ENCODE results near the gene RECQL5. TPM values are rescaled to one million over a fixed set of nuclear protein-coding genes. Genes with fewer than 3 reads are reported as not detected.

Gene RECQL5
- total RNA-seq, 1 donor from 2014 or later = 44.0 TPM

DNA sequence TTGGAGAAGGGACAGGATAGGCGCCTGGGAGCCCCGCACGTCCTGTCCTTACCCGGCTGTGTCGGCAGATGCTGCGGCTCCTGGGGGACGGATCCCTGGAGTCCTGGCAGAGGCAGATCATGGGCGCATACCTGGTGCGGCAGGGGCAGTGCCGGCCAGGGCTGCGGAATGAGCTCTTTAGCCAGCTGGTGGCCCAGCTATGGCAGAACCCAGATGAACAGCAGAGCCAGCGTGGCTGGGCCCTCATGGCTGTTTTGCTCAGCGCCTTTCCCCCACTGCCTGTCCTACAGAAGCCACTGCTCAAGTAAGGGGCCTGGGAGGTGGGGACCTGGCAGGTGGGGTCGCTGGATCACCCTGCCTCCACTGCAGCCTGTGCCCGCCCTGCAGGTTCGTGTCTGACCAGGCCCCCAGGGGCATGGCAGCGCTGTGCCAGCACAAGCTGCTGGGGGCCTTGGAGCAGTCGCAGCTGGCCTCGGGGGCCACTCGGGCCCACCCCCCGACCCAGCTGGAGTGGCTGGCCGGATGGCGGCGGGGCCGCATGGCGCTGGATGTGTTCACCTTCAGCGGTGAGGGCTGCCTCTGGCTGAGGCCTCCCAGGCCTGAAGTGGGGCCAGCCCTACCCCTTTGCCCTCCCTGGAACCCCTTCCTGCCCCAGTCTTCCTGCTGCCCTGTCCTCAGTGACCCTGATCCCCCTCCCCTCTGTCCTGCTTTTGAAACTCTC lies 53.9 kb downstream of the RECQL5 start:
- DNase-seq (ENCODE audit: extremely low spot score in 2 of 2) = no peak
- Histone ChIP-seq H3K4me1 (no peaks in the 10 kb centered on the region), H3K9me3 (no peaks in the 10 kb centered on the region), H3K36me3 (peaks cover 0 to 37% of the 10 kb centered on the region in 2 donors), H3K4me3 (no peak overlapping the region), H3K27me3 (no peaks in the 10 kb centered on the region), H3K27ac (no peak overlapping the region)
- TF ChIP-seq, protein P1, sequence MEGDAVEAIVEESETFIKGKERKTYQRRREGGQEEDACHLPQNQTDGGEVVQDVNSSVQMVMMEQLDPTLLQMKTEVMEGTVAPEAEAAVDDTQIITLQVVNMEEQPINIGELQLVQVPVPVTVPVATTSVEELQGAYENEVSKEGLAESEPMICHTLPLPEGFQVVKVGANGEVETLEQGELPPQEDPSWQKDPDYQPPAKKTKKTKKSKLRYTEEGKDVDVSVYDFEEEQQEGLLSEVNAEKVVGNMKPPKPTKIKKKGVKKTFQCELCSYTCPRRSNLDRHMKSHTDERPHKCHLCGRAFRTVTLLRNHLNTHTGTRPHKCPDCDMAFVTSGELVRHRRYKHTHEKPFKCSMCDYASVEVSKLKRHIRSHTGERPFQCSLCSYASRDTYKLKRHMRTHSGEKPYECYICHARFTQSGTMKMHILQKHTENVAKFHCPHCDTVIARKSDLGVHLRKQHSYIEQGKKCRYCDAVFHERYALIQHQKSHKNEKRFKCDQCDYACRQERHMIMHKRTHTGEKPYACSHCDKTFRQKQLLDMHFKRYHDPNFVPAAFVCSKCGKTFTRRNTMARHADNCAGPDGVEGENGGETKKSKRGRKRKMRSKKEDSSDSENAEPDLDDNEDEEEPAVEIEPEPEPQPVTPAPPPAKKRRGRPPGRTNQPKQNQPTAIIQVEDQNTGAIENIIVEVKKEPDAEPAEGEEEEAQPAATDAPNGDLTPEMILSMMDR (IDR thresholded peaks at IDR 0.05) = no peak
- no peak for TF ChIP-seq POLR2AphosphoS5 (IDR thresholded peaks at IDR 0.05; ENCODE audit: insufficient read depth in 1 of 2, low read depth in 1 of 2)
- no peak for TF ChIP-seq POLR2A (IDR thresholded peaks at IDR 0.05)
- intact Hi-C loops (cut with DNase I) = no loop called here

DNA sequence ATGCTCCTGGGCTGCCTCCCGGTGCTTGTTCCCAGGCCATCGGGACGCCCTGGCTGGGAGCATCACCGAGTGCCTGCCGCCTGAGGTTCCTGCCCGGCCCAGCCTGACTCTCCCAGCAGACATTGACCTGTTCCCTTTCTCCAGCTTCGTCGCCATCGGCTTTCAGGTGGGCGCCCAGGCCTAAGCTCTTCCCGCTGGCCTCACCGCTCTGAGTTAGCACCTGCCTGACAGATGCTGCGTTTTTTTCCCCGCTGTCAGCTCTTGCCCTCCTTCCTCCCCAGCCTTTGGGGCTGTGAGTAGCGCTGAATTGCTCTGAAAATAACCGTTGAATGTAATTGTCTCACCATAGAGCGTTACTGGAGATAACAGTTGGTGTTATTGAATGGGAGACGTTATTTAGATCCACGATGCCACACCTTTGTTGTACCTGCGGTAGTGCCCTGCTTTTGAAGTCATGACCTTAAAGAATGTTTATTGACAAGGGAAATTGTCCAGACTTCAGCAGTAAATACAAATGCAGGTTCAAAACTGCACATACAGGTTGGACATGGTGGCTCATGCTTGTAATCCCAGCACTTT lies 55.0 kb downstream of the RECQL5 start:
- DNase-seq (ENCODE audit: extremely low spot score in 2 of 2) = no peak
- no peaks in the 10 kb centered on the region for H3K4me1 ChIP-seq
- intact Hi-C loops (cut with DNase I) = no loop called here
- no peak overlapping the region for H3K4me3 ChIP-seq
- H3K36me3 ChIP-seq = peaks cover 0 to 27% of the 10 kb centered on the region in 2 donors
- no peaks in the 10 kb centered on the region for H3K27me3 ChIP-seq
- H3K27ac ChIP-seq = no peak overlapping the region
- H3K9me3 ChIP-seq = no peaks in the 10 kb centered on the region
- no peak for TF ChIP-seq POLR2A (IDR thresholded peaks at IDR 0.05)
- no peak for TF ChIP-seq POLR2AphosphoS5 (IDR thresholded peaks at IDR 0.05; ENCODE audit: insufficient read depth in 1 of 2, low read depth in 1 of 2)
- TF ChIP-seq, protein P1 (IDR thresholded peaks at IDR 0.05) = no peak

DNA sequence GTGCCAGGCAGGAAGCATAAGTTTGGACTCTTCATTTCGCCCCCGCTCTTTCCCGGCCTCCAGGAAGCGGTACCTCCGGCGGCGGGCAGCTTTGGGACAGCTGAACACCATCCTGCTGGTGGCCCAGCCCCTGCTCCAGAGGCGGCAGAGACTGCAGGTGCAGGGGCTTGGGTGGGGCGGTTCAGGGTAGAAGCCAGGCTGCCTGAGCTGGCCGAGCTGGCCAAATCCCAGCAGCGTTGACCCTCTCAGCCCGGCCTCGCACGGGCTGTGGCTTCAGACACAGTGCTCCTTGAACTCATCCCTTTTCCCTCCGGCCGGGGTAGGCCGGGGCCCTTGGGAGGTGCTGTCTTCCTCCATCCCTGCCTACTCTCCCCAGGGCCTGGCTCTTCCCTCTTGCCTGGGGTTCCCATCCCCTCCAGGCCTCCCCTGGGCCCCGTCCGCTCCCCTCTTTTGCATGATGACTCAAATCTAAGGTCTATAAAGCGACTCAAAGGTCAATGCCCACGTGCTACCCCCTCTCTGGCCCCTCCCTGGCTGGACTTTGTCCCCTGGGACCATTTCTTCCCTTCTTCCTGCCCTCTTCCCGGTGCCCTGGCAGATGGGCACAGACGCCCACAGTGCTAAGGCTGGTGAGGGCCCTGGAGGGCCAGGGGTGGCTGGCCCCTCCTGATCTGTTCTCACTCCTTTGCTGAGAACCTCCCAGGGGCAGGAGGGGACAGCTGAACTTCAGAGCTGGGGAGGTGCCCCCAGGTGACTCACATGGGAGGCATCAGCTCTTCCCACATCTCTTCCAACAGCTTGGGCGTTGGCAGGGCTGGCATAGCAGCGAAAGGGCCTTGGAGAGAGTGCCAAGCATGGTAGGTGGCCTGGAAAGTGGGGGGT lies 56.6 kb downstream of the RECQL5 start:
- Histone ChIP-seq H3K4me3 (no peak overlapping the region), H3K9me3 (no peaks in the 10 kb centered on the region), H3K27ac (no peak overlapping the region), H3K4me1 (no peaks in the 10 kb centered on the region), H3K27me3 (no peaks in the 10 kb centered on the region), H3K36me3 (peaks cover 0 to 21% of the 10 kb centered on the region in 2 donors)
- no peak for TF ChIP-seq POLR2AphosphoS5 (IDR thresholded peaks at IDR 0.05; ENCODE audit: insufficient read depth in 1 of 2, low read depth in 1 of 2)
- TF ChIP-seq, protein P1 (IDR thresholded peaks at IDR 0.05) = no peak
- no peak for TF ChIP-seq POLR2A (IDR thresholded peaks at IDR 0.05)
- intact Hi-C loops (cut with DNase I) = no loop called here
- no peak for DNase-seq (ENCODE audit: extremely low spot score in 2 of 2)

DNA sequence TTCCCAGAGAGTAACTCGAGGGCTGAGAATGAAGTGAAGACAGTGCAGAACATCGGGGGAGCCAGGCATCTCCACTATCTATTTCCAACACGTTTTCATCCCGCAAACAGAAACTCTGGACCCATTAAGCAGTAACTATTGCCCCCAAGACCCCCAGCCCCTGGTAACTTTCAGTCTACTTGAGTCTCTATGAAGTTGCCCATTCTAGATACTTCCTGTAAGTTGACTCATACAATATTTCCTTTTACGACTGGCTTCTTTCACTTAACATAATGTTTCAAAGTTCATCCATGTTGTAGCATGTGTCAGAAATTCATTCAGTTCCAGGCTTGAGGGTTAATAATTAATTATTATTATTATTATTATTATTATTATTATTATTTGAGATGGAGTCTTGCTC lies 59.9 kb downstream of the RECQL5 start:
- peaks cover 12% of the 10 kb centered on the region for H3K4me1 ChIP-seq
- H3K4me3 ChIP-seq = no peak overlapping the region
- H3K27me3 ChIP-seq = no peaks in the 10 kb centered on the region
- no peaks in the 10 kb centered on the region for H3K9me3 ChIP-seq
- TF ChIP-seq POLR2AphosphoS5 (IDR thresholded peaks at IDR 0.05; ENCODE audit: insufficient read depth in 1 of 2, low read depth in 1 of 2) = no peak
- TF ChIP-seq, protein P1 (IDR thresholded peaks at IDR 0.05) = no peak
- TF ChIP-seq POLR2A (IDR thresholded peaks at IDR 0.05) = no peak
- no peak overlapping the region for H3K27ac ChIP-seq
- H3K36me3 ChIP-seq = no peaks in the 10 kb centered on the region
- DNase-seq (ENCODE audit: extremely low spot score in 2 of 2) = no peak
- intact Hi-C loops (cut with DNase I) = no loop called here

Data from vagina (tissue), 2 donors.